GM12891 (cell line): ENCODE data around the gene PRKAR2A.
"Not testable (repeated sequence)": the region's sequence is repeated elsewhere in the genome, so short reads cannot be mapped to it uniquely, and the experiment has no call there.

Experiments used
- POLR2A ChIP-seq: IDR thresholded peaks from 2 replicates; pipeline ENCODE4 v1.6.1; 2011; ENCODE audit warnings: low read depth, low read length, control low read depth
- POLR2AphosphoS5 ChIP-seq: IDR thresholded peaks from 2 replicates; pipeline ENCODE4 v1.6.1; 2011; ENCODE audit warnings: low read depth, low read length, control low read depth
- SPI1 ChIP-seq: IDR thresholded peaks from 2 replicates; pipeline ENCODE4 v1.6.1; 2011; ENCODE audit warnings: low read depth, low read length, control low read depth

DNA sequence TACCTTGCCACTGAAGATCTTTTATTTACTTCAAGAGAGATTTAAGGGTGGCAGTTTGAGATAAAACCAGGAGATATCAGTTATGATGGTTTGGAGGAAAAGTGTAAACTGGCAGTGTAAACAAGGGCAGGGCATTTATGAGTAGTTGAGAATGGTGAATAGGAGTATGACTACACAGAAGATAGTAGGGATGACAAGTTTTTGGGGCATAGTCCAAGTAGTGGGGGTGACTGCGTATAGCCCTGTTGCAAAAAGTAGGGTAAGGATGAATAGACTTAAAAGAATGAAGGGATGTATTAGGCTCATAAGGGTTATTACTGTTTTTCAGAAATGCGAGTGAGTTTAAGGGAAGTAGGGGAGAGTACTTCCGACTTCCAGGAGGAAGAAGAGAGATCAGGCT, 124.4 kb downstream of the PRKAR2A start:
- TF ChIP-seq POLR2AphosphoS5, POLR2A, SPI1: not testable (repeated sequence)
